Omental fat pad (tissue), 4 donors: ENCODE measurements around the gene RMND1. TPM values are rescaled to one million over a fixed set of nuclear protein-coding genes. Genes with fewer than 3 reads are reported as not detected.

ENCODE experiments used
- ATAC-seq: fragments of 150-250 bp; one replicate; pipeline ENCODE4 v1.9.1; 2016; ENCODE audit warnings: mild to moderate bottlenecking, moderate library complexity; ENCODE audit not compliant: low FRiP score
- DNase-seq: peaks from one replicate; pipeline ENCODE4 v3.0.0-alpha.2; 2019; ENCODE audit warnings: low spot score
- CTCF ChIP-seq, 3 donors: fragments of 450-650 bp; IDR thresholded peaks; one replicate each; pipeline ENCODE4 v1.5.1; 2016 to 2017; ENCODE audit warnings: antibody characterized with exemption in 3 of 3, mild to moderate bottlenecking in 3 of 3, moderate library complexity in 2 of 3
- total RNA-seq, 4 donors: library from RNA; depleted of rRNA; stranded (reverse); fragments of >200 nt; gene quantifications; one replicate each; pipeline ENCODE4 v1.1.0, GENCODE V29; 2016

The RMND1 gene
- total RNA-seq, 4 donors from 2014 or later: 14.9 to 26.7 (median 21.1) TPM

GRCh38 chr6:151494235-151494935 lies 42.5 kb upstream of the RMND1 start:
- no peak for TF ChIP-seq CTCF (IDR thresholded peaks at IDR 0.05)
- ATAC-seq (peak; percentile 57), DNase-seq (no peak)

- TF ChIP-seq CTCF (IDR thresholded peaks at IDR 0.05): no peak
- ATAC-seq (peak; percentile 29), DNase-seq (no peak)
Observed at GRCh38 chr6:151493804-151494234, 41.9 kb upstream of the RMND1 start, which contains the start of gene CCDC170. Gene CCDC170, plus strand, starts transcription at chr6:151494017. Its CDS starts 112 bp downstream, at chr6:151494129.

GRCh38 chr6:151493161-151493803 lies 41.4 kb upstream of the RMND1 start:
- no peak for DNase-seq
- TF ChIP-seq CTCF (IDR thresholded peaks at IDR 0.05): no peak
- peak; percentile 16 for ATAC-seq

GRCh38 chr6:151490996-151491395 lies 39.1 kb upstream of the RMND1 start:
- TF ChIP-seq CTCF (IDR thresholded peaks at IDR 0.05): no peak
- ATAC-seq: no peak
- no peak for DNase-seq

GRCh38 chr6:151488226-151488625 lies 36.3 kb upstream of the RMND1 start:
- no peak for TF ChIP-seq CTCF (IDR thresholded peaks at IDR 0.05)
- DNase-seq: no peak
- ATAC-seq: no peak

- no peak for DNase-seq
Observed at GRCh38 chr6:151483994-151484393, 32.1 kb upstream of the RMND1 start.

More at GRCh38 chr6:151483994-151484393, 32.1 kb upstream of the RMND1 start:
- TF ChIP-seq CTCF (IDR thresholded peaks at IDR 0.05): no peak
- no peak for ATAC-seq
